Measurements from ENCODE around the gene CEP170B.
"Not testable (repeated sequence)": the region's sequence is repeated elsewhere in the genome, so short reads cannot be mapped to it uniquely, and the experiment has no call there.

Gene CEP170B

DNA sequence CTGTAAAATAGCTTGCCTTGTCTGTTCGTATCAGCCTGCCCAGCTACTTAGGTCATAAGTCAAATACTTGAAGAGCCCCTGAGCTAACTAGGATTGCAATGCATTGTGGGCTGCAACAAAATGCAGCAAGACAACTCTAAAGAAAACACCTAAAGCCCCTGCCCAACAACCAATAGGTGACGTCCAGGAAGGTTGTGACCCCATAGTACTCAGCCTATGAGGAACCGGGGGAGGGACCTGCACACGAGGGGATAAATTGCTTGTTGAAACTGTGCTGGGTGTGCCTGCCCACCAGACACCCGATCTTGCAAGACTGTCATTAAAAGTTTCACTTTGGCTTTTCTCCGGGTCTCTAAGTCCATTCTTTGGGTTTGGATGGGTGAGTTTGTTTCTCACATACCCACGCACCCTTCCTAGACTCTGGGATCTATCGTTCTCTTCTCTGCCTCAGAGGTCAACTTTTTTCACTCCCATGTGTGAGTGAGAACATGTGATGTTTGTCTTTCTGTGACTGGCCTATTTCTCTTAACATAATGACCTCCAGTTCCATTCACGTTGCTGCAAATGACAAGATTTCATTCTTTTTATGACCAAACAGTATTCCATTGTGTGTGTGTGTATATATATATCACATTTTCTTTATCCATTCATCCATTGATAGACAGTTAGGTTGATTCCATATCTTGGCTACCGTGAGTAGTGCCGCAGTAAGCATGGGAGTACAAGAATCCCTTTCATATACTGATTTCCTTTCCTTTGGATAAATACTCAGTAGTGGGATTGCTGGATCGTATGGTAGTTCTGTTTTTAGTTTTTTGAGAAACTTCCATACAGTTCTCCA lies 54.3 kb downstream of the CEP170B start:
- not testable (repeated sequence) for DNase-seq

DNA sequence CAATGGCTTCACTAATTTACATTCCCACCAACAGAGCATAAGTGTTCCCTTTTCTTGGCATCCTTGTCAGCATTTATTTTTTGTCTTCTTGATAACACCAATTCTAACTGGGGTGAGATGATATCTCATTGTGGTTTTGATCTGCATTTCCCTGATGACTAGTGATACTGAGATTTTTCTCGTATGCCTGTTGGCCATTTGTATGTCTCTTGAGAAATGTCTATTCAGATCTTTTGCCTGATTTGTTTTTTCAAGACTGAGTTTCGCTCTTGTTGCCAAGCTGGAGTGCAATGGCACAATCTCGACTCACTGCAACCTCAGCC lies 54.9 kb downstream of the CEP170B start:
- DNase-seq, result no peak

DNA sequence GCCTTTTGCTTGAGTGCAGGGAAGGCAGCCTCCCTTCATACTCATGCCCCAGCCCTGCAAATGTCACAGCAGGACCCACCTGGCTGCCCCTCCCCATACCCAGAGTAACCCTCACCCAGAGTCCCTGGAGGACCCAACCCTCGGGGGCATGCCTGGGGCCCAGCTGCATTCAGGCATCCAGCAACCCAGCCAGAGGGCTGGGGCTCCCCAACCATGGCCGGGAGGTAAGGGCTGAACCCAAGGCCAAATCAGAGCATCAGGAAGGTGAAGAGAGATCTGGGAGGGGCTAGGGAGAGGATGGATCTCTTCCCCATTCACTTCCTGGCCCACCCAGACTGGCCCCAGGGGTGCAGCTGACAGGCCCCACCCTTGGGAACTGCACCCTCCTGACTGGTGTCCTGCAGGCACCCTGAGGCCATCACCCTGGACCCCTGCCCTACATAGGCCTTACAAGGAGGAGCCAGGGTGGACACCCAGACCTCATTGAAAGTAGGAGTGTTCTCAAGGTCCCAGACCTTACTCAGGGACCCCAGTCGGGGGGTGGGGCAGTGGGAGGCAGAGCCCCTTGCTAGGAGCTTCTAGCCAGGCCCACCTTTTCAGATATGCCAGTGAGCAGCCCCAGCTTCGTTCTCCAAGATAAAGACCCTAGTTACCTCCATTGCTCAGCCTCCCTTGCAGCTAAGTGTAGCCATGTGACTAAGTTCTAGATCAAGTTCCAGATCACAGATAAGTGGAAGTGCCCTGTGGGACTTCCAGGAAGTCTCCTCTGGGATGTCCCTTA lies 58.8 kb downstream of the CEP170B start:
- no peak for DNase-seq

DNA sequence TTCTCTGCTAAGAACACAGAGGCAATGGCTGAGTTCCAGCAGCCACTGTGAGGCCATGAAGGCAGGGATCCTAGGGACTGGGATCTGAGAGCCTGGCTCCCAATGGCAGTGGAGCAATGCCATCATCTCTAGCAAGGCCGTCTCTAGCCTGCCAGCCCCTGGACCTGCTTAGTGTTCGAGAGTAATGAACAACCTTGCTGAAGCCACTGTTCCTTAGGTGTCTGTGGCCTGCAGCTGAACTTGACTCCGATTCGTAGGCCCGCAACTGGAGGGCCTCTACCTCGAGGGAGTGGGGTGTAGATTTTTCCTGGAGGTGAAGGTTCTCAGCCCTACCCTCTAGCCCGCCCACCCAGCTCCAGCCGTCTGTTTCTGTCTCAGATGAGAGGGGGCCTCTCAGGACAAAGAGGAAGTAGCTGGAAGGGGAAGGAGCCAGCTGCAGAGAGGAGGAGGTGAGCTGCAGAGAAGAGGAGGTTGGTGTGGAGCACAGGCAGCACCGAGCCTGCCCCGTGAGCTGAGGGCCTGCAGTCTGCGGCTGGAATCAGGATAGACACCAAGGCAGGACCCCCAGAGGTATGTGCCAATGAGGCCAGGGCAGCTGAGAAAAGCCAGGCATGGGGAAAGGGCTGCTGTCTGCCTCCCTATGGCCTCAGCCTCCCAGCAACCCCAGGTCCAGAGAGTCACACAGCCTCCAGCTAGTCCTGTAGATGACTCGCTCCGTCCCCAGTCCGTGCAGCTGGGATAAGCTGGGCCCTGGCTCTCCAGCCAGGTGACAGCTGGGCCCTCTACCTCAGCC lies 59.5 kb downstream of the CEP170B start, which contains the start of gene PLD4:
PLD4 (plus strand) TSS at position 459 of the 793 bp plus-strand sequence. CDS start 2,262 bp downstream, outside the sequence.
- DNase-seq, result no peak

DNA sequence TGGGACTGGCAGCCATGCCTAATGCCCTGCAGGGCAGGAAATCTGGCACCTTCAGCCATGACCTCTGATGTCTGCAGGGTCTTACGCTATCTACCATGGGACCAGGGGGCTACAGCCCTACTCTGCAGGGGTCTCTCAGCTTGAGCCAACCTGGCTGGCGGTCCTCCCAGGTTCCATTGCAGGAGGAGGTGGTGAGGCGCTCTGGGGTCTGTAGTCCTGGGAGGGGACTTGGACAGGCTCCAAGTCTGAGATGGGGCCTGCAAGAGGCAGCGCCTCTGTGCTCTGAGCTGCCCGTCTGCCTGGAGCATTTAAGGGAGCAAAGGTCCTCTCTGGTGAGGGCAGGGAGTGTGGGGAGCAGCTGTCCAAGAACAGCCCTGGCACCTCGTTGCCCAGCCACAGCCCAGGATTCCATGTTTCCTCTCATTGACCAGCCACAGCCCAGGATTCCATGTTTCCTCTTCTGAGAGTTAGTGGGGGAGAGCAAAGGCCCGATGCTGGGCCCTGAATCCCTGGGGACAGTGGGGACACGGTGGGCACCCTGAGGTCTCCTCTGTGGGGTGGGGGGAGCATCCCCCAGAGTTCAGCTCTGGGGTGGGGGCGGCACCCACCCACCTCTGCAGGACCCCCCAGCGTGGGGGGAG lies 60.3 kb downstream of the CEP170B start:
- no peak for DNase-seq

DNA sequence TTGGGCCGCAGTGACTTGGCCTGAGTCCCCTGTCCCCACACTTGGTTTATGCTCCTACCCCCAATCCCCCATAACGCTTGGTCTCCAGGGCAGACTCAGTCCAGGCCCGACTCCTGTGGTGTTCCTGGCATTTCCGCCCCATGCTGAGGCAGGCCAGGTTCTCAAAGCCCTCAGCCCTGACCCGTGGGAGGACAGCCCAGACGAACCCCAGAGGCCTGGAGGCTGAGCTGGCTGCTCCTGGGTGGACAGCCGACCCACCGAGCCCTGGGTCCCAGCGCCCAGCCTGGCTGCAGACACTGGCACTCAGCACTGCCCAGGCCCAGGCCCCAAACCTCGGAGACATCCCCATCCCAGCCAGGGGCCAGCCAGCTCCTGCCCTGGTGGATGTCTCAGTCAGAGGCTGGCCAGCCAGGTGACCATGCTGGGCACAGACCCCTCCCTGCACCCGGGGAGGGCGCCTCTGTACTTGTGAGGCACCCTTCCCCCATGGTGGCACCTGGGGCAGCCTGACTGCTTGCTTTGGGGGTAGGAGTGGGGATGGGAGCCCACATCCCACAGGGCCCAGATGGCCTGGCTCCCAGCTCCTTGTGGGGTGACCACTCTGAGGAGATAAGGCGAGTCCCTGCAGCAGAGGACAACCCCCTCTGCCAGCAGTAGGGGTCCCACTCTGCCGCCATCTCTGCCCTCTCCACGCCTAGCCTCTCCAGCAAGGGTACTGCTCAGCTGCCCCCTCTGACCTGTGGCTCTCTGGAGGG lies 61.0 kb downstream of the CEP170B start:
- no peak for DNase-seq

DNA sequence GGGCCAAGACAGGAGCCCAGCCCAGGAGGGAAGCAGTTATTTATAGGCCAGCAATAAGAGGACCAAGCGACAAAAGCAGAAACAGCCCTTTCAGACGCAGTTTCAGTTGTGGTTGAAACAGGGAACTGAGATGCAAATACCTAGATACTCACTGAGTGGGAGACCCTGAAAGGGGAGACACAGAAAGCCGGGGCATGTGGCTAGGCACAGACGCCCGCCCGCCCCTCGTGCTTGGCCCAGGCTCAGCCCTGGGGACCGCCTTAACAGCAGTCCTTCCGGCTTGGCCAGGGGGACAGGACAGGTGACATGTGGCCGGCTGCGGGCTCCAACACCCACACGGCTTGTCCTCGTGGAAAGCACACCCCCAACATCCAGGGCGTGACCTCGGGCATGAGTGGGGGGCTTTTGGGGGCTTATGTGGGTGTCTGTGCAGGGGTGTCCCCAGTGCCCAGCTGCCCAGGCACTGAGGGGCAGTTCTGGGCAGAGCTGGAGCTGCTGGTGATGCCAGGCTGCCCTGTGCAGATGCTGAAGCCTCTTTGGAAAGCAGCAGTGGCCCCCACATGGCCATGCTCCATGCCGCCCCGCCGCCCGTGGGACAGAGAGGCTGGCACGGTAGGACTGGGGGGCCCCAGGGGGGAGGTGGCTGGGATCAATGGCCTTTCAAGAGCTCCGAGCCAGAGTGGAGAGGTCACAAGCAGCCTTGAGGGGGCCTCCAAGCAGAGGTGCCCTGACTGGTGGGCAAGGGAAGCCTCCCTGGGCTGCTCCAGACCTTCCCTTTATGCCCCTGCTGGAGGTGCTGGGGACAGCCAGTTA lies 61.8 kb downstream of the CEP170B start:
- DNase-seq, result no peak

DNA sequence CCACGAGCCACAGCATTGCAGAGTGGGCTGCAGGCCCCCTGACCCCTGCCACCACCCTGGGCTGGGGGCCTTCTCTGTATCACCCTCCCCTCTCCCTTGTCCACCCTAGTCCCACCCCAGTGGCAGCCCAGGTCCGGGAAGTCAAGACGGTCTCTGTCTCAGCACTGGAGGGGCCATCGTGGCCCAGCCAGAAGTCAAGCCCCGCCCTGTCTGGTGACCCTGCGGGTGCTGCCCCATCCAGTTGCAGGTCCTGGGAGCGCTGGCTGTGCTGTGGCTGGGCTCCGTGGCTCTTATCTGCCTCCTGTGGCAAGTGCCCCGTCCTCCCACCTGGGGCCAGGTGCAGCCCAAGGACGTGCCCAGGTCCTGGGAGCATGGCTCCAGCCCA lies 62.4 kb downstream of the CEP170B start:
- DNase-seq, result no peak

DNA sequence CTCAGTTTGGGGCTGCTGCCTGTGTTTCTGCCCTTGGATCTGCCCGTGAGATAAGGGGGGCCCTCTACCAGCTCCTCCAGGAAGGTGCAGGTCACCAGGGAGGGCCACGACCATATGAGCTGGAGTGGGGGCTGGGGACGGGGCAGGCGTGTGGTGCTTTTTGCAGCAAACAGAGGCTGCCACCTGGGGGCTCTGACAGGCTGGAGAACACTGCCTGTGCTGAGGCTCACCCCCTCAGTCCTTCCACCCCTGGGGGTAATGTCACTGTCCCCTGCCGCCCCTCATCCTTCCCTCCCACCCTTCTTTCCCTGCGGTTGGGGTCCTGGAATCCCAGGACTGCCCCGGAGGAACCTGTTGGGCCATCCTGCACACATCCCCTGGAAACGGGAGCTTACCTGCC lies 62.8 kb downstream of the CEP170B start:
- no peak for DNase-seq

DNA sequence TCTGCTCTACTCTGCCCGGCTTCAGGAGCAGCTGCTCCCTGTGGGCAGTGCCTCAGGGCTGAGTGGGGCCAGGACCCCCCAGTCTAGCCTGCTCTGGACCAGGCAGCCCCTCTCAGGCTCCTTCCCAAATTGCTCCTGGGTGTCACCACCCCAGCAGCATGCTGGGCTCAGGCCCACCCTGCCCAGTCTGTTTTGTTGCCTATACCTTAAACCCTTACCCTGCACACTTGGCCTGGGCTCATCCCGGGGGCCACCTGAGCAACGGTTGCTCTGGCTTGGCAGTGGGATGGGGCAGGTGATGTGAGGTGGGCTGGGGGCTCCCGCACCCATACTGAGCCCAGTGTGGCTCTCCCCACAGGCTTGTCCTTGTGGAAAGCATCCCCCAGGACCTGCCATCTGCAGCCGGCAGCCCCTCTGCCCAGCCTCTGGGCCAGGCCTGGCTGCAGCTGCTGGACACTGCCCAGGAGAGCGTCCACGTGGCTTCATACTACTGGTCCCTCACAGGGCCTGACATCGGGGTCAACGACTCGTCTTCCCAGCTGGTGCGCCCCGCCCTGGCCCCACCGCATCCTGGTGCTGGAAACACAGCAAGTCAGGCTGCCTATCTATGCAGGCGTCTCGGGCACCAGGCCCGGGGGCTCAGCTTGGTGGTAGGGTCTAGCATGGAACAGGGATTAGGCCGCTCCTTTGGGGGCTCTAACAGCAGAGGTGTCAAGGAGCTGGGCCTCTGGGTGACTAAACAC lies 63.5 kb downstream of the CEP170B start:
- no peak for DNase-seq

DNA sequence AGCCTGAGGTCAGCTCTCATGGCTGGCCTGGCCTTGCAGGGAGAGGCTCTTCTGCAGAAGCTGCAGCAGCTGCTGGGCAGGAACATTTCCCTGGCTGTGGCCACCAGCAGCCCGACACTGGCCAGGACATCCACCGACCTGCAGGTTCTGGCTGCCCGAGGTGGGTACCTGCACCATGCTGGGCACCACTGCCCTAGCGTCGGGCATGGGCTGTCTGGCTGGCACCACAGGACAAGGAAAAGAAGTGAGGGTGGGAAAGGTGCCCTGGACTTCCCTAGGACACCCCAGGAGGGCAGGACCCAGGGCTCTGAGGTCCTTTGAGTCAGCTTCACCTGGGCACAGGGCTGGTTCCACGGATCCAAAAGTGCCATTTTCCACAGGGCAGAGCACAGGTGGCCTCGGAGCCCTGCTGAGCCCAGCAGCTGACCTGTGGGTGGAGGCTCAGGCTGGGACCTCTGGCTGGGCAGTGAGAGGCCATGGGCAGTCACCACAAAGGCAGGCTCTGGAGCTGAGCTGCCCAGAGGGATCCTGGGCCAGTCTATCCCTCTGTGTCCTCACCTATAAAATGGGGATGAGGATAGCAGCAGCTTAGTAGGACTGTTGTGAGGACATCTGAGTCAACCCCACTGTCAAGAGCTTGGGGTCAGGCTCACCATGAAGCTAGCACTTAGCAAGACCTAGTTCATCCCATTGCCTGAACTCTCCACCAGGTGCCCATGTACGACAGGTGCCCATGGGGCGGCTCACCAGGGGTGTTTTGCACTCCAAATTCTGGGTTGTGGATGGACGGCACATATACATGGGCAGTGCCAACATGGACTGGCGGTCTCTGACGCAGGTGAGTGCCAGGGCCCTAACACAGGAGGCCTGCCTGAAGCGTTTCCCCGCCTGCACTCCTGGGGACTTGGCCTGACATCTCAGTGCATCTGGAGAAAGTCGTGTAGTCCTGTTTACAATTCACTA lies 64.5 kb downstream of the CEP170B start:
- DNase-seq, result no peak

DNA sequence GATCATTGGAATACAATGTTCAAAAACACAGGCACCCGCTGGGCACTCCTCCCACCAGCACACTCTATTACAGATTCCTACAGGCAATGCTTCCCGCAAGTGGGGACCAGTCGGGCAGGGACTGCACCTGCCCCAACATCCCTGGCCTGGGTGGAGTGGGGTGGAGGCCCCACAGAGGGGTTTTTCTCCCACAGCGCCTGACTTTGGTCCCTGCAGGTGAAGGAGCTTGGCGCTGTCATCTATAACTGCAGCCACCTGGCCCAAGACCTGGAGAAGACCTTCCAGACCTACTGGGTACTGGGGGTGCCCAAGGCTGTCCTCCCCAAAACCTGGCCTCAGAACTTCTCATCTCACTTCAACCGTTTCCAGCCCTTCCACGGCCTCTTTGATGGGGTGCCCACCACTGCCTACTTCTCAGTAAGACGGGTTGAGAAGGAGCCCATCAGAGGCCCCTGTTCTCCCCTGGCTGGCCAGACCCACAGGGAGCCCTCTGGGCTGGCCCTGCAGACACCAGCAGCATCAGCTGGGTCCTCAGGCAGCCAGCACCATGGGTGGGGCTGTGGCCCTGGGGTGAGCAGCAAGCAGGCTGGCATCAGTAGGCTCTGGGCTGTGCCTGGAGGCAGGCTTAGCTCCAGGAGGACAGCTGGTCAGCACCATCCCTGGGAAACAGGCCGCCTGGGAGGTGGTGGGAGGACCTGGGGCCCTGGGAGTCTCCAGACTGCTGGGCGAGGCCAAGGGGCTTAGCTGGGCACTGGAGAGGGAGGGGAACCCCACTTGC lies 65.6 kb downstream of the CEP170B start:
- no peak for DNase-seq

DNA sequence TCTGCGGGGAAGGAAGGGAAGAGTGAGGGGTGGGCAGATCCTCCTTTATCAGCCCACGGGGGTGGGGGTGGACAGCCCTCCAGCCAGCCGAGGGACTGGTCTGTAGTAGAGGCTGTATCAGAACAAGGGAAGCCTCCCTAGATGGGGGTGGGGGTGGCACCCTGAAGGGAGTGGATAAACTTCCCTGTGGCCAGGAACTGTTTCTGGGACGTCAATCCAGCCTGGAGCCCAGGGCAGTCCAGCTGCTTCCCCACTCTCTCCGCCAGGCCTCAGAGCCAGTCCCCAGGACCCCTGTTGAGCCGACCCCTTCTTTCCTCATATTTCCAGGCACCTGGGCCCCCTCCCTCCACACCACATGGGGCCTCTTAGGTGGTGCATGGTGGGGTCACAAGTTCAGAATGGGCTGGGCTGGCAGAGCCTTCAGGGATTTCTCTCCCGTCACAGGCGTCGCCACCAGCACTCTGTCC lies 66.3 kb downstream of the CEP170B start:
- DNase-seq, result no peak

DNA sequence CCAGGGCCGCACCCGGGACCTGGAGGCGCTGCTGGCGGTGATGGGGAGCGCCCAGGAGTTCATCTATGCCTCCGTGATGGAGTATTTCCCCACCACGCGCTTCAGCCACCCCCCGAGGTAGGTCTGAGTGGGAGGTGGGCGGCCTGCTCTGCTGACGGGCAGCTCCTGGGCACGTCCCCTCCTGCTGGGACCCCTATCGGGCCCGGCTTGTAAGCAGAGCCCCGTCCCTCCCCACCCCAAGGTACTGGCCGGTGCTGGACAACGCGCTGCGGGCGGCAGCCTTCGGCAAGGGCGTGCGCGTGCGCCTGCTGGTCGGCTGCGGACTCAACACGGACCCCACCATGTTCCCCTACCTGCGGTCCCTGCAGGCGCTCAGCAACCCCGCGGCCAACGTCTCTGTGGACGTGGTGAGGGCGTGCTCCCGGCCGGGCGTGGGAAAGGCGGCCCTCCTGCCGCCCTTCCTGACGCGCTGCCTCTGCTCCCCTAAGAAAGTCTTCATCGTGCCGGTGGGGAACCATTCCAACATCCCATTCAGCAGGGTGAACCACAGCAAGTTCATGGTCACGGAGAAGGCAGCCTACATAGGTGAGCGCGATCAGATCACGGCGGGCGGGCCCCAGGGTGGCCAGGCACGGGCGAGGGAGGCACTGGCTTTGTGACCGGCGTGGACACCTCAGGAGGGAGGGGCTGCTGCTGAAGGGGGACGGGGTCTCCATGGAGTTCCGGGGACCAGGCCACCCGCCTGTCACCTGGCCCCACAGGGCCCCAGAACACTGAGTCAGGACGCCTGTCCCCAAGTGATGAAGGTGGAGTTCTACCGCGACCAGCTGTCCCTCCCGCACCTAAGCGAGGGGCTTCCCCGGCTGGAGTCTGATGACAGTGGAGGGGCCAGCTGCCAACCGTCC lies 67.0 kb downstream of the CEP170B start:
- no peak for DNase-seq

DNA sequence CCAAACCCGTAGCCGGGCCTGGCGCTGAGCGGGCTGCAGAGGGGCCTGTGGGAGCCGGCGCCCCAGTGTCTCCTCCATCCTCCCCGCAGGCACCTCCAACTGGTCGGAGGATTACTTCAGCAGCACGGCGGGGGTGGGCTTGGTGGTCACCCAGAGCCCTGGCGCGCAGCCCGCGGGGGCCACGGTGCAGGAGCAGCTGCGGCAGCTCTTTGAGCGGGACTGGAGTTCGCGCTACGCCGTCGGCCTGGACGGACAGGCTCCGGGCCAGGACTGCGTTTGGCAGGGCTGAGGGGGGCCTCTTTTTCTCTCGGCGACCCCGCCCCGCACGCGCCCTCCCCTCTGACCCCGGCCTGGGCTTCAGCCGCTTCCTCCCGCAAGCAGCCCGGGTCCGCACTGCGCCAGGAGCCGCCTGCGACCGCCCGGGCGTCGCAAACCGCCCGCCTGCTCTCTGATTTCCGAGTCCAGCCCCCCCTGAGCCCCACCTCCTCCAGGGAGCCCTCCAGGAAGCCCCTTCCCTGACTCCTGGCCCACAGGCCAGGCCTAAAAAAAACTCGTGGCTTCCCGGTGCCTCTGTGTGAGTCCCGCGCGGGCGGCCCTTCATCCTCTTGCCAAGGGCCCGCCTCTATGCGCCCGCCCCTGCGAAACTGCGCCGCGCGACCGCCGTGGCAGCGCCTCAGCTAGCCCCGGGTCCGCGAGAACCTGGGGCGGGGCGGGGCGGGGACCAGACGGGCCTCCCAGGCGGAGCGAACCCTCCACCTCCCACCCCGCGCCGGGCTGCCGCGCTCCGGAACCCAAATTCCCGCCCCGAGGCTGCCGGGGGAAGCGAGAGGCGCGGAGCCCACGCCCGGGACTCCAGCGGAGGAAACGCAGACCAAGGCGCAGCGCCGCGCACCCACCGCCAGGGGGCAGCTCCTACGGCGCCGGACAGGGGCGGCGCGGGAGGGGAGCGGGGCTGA lies 67.9 kb downstream of the CEP170B start:
- DNase-seq, result peak; percentile 89
